Heart right ventricle (tissue), 16 donors: ENCODE results near the gene SSX2IP. TPM values are rescaled to one million over a fixed set of nuclear protein-coding genes. Genes with fewer than 3 reads are reported as not detected.

Source experiments
- ATAC-seq, 8 donors: fragments of 200-7000 bp; cut with Tn5 transposase; one replicate each; pipeline ENCODE4 v1.9.1; 2020; ENCODE audit warnings: mild to moderate bottlenecking in 8 of 8, moderate library complexity in 8 of 8, moderate number of reproducible peaks in 1 of 8
- DNase-seq, 2 donors: peaks; one replicate each; pipeline ENCODE4 v3.0.0-alpha.2; 2020
- H3K27ac ChIP-seq, 10 donors: fragments of 200-600 bp; sonication (generic) in 2 of 10; one replicate each; pipeline versions ENCODE4 v1.5.0 to v1.8.0; 2020 to 2022; ENCODE audit warnings: mild to moderate bottlenecking in 3 of 10
- H3K27me3 ChIP-seq, 7 donors: fragments of 200-600 bp; one replicate each; pipeline ENCODE4 v1.8.0; 2021 to 2022; ENCODE audit warnings: mild to moderate bottlenecking in 2 of 7
- H3K36me3 ChIP-seq, 9 donors: fragments of 200-600 bp; sonication (generic) in 1 of 9; one replicate each; pipeline versions ENCODE4 v1.5.0 to v1.8.0; 2020 to 2022; ENCODE audit warnings: mild to moderate bottlenecking in 2 of 9
- H3K4me1 ChIP-seq, 9 donors: fragments of 200-600 bp; sonication (generic) in 1 of 9; one replicate each; pipeline versions ENCODE4 v1.5.0 to v1.8.0; 2020 to 2022; ENCODE audit warnings: mild to moderate bottlenecking in 4 of 9
- H3K4me3 ChIP-seq, 10 donors: fragments of 200-600 bp; sonication (generic) in 2 of 10; one replicate each; pipeline versions ENCODE4 v1.5.0 to v1.8.0; 2020 to 2022; ENCODE audit warnings: mild to moderate bottlenecking in 7 of 10, moderate library complexity in 2 of 10
- H3K9me3 ChIP-seq, 11 donors: fragments of 200-600 bp in 10 of 11; sonication (generic) in 2 of 11; one replicate each; pipeline versions ENCODE4 v1.5.0 to v1.8.0; 2013 to 2022; ENCODE audit warnings: mild to moderate bottlenecking in 2 of 11, control low read depth in 1 of 11, moderate library complexity in 1 of 11
- CTCF ChIP-seq, 9 donors: fragments of 200-600 bp; sonication (generic) in 2 of 9; IDR thresholded peaks; one replicate each; pipeline versions ENCODE4 v1.5.0 to v1.8.0; 2021 to 2022; ENCODE audit warnings: antibody characterized with exemption in 9 of 9, mild to moderate bottlenecking in 5 of 9, moderate library complexity in 1 of 9
- WGBS, 2 donors: extraction: QIAGEN DNeasy Blood & Tissue Kit; methylation state at CpG; one replicate each; pipeline ENCODE4 v1.1.7; 2013; ENCODE audit warnings: inconsistent platforms in 1 of 2; 5-methylcytosine and 5-hydroxymethylcytosine counted together
- intact Hi-C, 10 donors: fragments of 100-400 bp; cut with DNase I; formaldehyde crosslinking; loops; one replicate each; pipeline versions ENCODE4 v1.11.1 to v1.14.2; 2022
- polyA plus RNA-seq, 2 donors: library from polyadenylated mRNA; stranded (reverse); fragments of 200-250 nt; gene quantifications; one replicate each; pipeline ENCODE4 v1.2.3, GENCODE V29; 2013
- total RNA-seq, 10 donors: library from RNA; stranded (reverse); fragmentation: NEBNext Ultra II Directional in 3 of 10; extraction: Animal tissue kit (Norgen Biotek cat#: 25700) in 3 of 10; gene quantifications; one replicate each; pipeline versions ENCODE4 v1.2.1 to v1.2.4, GENCODE V29; 2021 to 2023
- donor health status: Arrhythmogenic right ventricular cardiomyopathy.
- donor health status: ischemic (EF 13 %, LVEDD 7.1; RV severe dilation, severe dysfunction).
- donor health status: healthy with polysubstance abuse.
- donor health status: DM: no; HTN: yes; CAD: no.
- donor health status: DM: no; HTN: no; CAD: no.
- donor health status: ischemic (EF 25% LVEDD 6.9; RV normal size, moderate dysfunction).
- donor health status: ischemic (EF 25% LVEDD 5.7; RV mildly dilated, moderate dysfunction).
- donor health status: healthy.
- donor health status: DM: yes; HTN: yes; CAD: no.
- donor health status: Ischemic cardiomyopathy.
- donor health status: ischemic (EF 35%, LVEDD 5.7; RV mildly dilated, moderate dysfunction).
- donor health status: nonischemic (EF 11% LVEDD 7.7; RV severe dilation, severe dysfunction).
- donor health status: DM: yes; HTN: yes; CAD: no.
- donor health status: PGD.
- donor health status: ischemic (EF 29% LVEDD 5.4; RV normal size, mild dysfunction).
- donor health status: nonischemic (EF 23%, LVEDD 6.1; RV moderate dilation, normal function).

The SSX2IP gene
- total and polyA plus RNA-seq, 12 donors, result 2.9 to 14.9 (median 11.0) TPM

- no peaks in the 10 kb centered on the region for H3K36me3 ChIP-seq
- WGBS, 2 donors, result 92 to 95% methylated on average over 6 of the region's 6 CpGs
- no peak for TF ChIP-seq CTCF (IDR thresholded peaks at IDR 0.05)
- H3K27ac ChIP-seq, result peak overlapping the region in 1 of 10 donors; percentile 41
- intact Hi-C loops, result loop anchor here in 1 of 10 donors (10.0 kb wide), 1 partner anchor 68 kb away; no protein-coding TSS in a partner anchor
- H3K9me3 ChIP-seq, result no peaks in the 10 kb centered on the region
- H3K27me3 ChIP-seq, result no peaks in the 10 kb centered on the region
- peaks cover 0 to 37% (median 12%) of the 10 kb centered on the region in 9 donors for H3K4me1 ChIP-seq
- DNase-seq (no peak), ATAC-seq (no peak)
- no peak overlapping the region for H3K4me3 ChIP-seq
These were observed 2.1 kb upstream of the SSX2IP start for GRCh38 chr1:84692391-84692790.

GRCh38 chr1:84691122-84691783 lies 992 bp upstream of the SSX2IP start:
- no peak for TF ChIP-seq CTCF (IDR thresholded peaks at IDR 0.05)
- H3K4me3 ChIP-seq, result peak overlapping the region; percentile 52 to 96 (median 84)
- no peaks in the 10 kb centered on the region for H3K9me3 ChIP-seq
- peaks cover 0 to 38% (median 12%) of the 10 kb centered on the region in 9 donors for H3K4me1 ChIP-seq
- peak in 1 of 8 donors; percentile 1 for ATAC-seq
- H3K27me3 ChIP-seq, result no peaks in the 10 kb centered on the region
- 44 to 52% methylated on average over 13 of the region's 13 CpGs for WGBS, 2 donors
- no peaks in the 10 kb centered on the region for H3K36me3 ChIP-seq
- peak overlapping the region in 7 of 10 donors; percentile 73 to 87 (median 83) for H3K27ac ChIP-seq
- DNase-seq, result no peak
- intact Hi-C loops, result loop anchor here in 1 of 10 donors (10.0 kb wide), 1 partner anchor 66 kb away; no protein-coding TSS in a partner anchor

- ATAC-seq, result peak; percentile 25 to 66 (median 40)
- Histone ChIP-seq H3K4me3 (peak overlapping the region; percentile 52 to 96 (median 84)), H3K27me3 (no peaks in the 10 kb centered on the region), H3K36me3 (no peaks in the 10 kb centered on the region), H3K4me1 (peaks cover 0 to 38% (median 12%) of the 10 kb centered on the region in 9 donors), H3K9me3 (no peaks in the 10 kb centered on the region), H3K27ac (peak overlapping the region in 9 of 10 donors; percentile 73 to 87 (median 82))
- intact Hi-C loops, result loop anchor here in 2 of 10 donors (10.0 kb wide), 1 partner anchor 65 kb away; no protein-coding TSS in a partner anchor
- 2 to 3% methylated on average over 56 to 67 of the region's 67 CpGs for WGBS, 2 donors
- TF ChIP-seq CTCF (IDR thresholded peaks at IDR 0.05), result peak in 7 of 9 donors; percentile 5 to 50 (median 27)
- peak; percentile 50 to 51 for DNase-seq
These were observed 506 bp downstream of the SSX2IP start for GRCh38 chr1:84689514-84690396.

GRCh38 chr1:84688463-84689061 lies 1.7 kb downstream of the SSX2IP start:
- 77 to 80% methylated on average over 8 of the region's 8 CpGs for WGBS, 2 donors
- ATAC-seq (peak in 1 of 8 donors; percentile 37), DNase-seq (no peak)
- Histone ChIP-seq H3K27ac (peak overlapping the region in 2 of 10 donors; percentile 11 to 73), H3K27me3 (no peaks in the 10 kb centered on the region), H3K4me3 (peak overlapping the region in 4 of 10 donors; percentile 77 to 96 (median 81)), H3K9me3 (no peaks in the 10 kb centered on the region), H3K4me1 (peaks cover 0 to 38% (median 12%) of the 10 kb centered on the region in 9 donors), H3K36me3 (no peaks in the 10 kb centered on the region)
- no peak for TF ChIP-seq CTCF (IDR thresholded peaks at IDR 0.05)
- intact Hi-C loops, result loop anchor here in 1 of 10 donors (10.0 kb wide), 1 partner anchor 64 kb away; no protein-coding TSS in a partner anchor
